Inflammatory macrophage (primary cell): ENCODE results near the gene CIBAR2.

Source experiments
- DNase-seq, 2 donors: peaks; one replicate each; pipeline ENCODE4 v3.0.0-alpha.2; 2020 to 2022
- total RNA-seq, 18 experiments: gene quantifications; one replicate each; lab custom pipeline; 2026; ENCODE audit warnings: mixed read lengths in 6 of 18, inconsistent platforms in 2 of 18; lab: John Stamatoyannopoulos, UW

Gene CIBAR2
- total RNA-seq: 0 to 0.07 (median 0) reads per million in 18 experiments

DNA sequence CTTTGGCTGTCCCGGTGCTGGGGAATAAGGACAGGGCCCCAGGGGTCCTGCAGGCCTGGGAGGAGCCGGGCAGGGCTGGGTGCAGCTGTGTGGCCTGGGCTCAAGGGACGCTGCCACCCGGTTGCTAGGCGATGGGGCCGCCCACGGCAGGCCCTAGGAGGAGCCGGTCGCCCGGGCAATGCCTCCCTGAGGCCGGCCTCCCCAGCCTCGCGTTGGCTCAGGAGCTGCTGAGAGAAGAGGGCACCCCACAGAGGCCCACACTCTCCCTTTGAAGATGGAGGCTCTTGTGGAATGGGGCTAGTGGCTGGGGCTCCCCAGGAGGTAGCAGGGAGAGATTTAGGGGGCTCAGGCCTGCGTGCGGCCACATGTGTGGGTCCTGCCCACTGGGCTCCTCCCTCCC, at the start of gene CIBAR2:
Gene CIBAR2 (minus strand): TSS at position 109 of the 400 bp plus-strand sequence. CDS start 120 bp downstream, outside the sequence.
- no peak for DNase-seq

DNA sequence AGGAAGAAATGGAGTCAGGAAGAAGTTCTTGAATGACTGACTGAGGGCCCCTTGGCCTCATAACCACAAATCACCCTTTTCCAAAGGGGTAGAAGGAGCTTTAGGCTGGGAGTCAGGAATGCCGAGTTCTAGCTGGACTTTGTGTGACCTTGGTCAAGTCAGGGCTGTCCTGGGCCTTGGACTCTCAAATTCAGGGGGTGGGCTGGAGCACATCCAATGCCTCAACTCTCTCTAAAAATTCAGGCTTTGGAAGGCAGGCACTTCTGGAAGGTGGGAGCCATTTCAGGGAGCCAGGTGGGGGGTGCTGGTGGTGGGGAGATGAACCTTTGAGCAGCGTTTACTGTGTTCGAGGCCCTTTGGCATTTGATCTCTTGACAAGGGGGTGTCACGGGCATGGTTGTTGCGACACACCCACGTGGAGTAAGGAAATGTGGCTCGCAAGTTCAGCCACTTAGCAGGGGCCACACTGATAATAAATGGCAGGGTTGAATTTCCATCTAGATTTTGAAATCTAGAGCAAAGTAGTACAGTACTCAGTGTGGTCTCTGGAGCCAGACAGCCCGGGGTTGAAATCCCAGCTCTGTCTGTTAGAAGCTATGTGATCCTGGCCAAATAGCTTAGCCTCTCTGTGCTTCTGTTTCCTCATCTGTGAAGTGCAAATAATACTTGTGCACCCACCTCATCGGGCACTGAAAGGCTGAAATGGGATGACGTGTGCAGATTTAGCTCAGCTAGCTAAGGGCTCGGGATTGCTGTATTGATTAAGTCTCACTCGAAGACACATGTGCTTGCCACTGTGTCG, 47.1 kb upstream of the CIBAR2 start:
- DNase-seq: no peak

DNA sequence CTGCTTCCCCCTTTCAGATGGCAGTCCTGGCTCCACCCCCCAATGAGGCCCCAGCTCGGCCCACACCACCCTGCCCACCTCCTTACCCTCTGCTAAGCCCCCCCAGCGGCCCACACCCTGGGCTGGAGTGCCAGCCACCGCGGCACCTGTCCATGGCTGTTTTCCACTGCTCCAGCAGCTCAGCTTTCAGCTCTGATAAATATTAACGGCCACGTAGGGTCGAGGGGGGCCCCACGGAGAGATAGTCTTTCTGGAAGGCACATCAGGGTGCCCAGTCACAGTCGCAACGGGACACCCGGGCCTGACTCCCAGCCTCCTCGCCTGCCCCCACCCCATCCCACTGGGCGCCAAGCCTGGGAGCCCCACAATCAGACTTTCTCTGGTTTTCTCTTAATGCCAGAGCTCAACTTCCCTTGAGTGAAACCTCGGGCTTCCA, 46.5 kb upstream of the CIBAR2 start:
- no peak for DNase-seq

DNA sequence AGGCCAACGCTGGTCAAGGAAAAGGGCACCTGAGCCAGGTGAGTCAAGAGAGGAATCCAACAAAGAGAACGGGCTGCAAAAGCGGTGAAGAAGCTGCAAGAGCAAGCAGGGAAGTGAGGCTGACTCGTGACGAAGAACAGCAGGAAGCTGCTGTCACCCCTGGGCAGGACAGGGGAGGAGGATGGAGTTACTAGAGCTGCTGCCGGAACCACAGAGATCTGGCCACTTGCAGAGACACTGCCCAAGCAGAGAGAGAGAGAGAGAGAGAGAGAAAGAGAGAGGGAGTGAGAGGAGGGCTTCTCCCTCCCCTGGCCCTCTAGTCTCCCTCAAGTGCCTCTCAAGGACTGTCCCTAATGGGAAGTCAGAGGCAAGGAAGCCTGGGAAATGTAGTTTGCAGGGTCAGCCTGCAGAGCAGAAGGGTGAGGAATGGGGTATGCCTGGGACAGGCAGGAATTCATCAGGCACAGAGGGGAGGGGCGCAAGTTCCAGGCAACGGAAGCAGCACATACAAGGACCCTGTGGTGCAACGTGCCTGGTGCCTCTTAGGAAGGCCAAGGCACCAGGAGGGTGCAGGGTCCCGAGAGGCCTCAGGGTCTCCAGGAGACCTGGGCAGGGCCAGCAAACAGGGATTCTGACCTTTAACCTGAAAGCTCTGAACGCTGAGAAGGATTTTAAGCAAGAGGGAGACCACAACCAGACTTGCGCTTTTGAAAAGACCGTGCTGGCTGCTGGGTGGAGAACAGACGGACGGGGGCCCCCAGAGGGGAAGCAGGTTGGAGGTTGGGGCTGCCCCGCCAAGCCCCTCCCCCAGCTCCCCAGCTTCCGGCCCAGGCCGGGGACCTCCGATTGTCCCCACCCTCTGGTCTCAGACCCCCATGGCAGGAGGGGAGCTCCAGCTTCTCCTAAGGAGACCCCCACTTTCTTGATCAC, 45.8 kb upstream of the CIBAR2 start:
- peak; percentile 50 to 64 for DNase-seq

DNA sequence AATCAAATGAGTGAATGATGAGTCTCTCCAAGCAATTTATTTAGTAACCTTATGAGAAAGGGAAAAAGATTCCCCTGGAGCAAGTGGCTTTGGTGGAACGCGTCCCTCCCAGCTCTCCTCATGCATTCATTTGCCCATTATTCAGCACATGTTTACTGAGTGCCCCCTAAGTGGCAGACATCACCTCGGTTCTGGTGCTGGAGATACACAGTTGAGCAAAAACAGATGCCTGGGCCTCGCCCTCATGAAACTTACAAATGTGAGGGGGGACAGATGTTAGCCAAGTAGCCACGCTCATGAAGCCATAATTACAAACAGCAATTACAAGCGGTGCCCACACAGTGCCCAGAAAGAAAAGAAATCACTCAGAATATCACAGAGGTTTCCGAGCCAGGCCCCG, 45.1 kb upstream of the CIBAR2 start:
- DNase-seq: no peak

DNA sequence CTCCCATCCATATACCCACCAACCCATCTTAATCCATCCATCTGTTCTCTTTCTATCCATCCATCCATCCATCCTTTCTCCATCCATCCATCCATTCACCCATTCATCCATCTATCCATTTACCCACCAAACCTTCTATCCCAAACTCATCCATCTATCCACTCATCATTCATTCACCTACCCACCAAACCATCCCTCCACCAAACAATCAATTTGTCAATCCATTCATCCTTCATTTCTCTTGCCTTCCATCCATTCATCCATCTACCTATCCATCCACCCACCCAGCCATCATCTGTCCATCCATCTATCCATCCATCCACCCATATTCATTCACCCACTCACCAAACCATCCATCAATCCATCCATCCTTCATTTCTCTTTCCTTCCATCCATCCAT, 44.6 kb upstream of the CIBAR2 start:
- DNase-seq: no peak

DNA sequence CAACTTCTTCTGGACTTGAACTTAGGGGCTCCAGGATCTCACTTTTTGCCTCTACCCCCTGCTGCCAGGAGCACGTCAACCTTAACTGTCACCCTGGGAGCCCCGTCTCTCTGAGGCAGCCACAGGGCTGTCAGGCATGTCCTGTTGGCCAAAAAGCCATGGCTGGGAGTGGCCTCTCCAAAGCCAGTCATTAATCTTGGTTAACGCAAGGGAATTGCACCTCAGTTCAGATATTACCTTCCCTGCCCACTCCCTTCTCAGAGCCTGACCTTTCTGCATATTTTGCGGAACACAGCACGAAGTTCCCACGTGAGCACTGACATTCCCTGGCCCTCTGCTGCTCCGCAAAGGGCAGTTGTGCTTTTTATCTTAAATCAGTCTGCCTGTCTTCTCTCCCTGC, 44.2 kb upstream of the CIBAR2 start:
- DNase-seq: no peak

DNA sequence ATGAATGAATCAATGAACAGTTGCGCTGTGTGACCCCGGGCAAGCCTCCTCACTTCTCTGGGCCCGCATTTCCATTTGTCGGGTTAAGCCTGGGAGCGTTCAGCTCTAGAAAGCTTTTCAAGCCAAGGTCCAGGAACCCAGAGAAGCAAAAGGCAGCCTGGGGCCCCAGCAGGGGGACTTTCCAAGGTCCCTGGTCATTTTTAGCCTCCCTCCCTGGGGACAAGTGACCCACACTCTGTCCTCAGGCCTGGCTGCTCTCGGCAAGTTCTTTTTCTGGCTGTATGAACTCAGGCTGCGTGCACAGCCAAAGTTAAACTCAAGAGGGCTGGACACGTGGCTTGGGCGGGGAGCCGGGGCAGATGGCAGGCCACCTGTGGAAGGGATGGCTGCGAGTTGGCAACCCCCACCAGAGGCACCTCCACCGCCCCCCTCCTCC, 41.4 kb upstream of the CIBAR2 start:
- no peak for DNase-seq

DNA sequence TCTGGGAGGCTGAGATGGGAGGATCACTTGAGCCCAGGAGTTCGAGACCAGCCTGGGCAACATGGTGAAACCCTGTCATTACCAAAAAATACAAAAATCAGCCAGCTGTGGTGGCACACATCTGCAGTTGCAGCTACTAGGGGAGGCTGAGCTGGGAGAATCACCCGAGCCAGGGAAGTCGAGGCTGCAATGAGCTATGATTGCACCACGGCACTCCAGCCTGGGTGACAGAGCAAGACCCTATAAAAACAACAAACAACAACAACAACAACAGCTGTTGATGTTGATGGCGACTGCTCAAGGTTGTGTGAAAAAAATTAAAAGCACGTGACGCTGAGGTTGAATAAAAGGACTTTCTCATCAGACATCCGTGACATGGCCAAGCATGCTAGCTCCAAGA, 40.8 kb upstream of the CIBAR2 start:
- no peak for DNase-seq

DNA sequence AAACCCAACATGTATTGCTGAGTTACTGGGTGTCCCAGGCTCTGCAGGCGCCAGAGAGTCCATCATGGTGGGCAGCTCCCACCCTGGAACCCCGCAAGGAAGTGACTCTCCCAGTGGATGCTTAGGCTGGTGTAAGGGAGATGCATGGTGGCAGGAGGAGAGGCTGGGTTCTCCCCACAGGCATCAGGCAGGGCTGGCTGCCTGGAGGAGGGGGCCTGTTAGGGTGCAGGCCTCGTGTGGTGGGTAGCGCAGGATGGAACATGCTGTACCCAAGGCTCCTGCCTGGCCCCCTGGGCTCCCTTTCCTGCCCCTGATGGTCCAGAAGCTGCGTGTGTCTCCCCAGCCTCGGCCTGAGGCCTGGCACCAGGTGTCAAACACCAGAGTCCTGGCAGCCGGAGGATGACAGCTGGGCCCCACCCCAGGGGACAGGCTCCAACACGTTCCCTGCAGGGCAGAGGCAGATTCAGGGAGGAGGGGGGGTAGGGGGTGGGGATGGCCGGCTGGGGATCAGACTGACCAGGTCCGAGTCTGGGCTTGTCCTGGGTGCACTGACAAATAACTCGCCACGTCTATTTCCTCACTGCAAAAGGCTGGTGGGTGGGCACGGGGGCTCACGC, 40.2 kb upstream of the CIBAR2 start:
- DNase-seq: no peak

DNA sequence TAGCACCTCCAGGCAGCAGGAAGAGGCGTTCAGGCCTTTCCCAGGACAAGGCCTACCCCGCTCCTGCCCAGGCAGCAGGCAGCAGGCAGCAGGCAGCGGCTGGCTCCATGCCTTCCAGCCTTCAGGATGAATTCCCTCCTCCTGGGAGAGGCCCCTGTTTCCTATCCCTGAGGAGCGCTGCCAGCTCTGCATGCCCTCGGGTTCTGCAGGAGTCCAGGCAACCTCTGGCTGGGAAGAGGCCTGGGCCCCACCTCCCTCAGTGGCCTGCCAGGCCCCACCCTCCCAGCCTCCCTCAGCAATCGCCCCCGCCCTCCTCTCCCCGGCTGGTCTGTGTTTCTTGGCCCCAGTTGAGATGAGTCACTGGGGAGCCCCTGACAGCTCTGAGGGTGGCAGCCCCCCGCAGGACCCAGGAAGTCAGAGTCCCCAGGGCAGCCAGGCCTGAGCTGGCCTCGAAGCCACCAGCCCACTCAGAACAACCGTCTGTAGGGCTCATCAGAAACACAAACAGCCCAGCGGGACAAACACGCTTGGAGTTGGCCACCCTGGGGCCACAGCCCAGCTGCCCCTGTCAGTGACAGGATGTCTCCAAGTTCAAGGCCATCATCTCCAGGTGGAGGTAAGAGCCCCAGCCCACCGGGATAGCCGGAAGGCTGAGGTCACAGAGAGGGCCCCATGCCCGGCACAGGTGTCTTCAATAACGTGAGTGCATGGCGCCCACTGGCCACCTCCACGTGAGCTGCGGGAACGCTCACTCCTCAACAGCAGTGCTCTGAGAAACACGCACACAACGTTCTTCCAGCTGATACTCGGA, 39.5 kb upstream of the CIBAR2 start:
- DNase-seq: no peak

DNA sequence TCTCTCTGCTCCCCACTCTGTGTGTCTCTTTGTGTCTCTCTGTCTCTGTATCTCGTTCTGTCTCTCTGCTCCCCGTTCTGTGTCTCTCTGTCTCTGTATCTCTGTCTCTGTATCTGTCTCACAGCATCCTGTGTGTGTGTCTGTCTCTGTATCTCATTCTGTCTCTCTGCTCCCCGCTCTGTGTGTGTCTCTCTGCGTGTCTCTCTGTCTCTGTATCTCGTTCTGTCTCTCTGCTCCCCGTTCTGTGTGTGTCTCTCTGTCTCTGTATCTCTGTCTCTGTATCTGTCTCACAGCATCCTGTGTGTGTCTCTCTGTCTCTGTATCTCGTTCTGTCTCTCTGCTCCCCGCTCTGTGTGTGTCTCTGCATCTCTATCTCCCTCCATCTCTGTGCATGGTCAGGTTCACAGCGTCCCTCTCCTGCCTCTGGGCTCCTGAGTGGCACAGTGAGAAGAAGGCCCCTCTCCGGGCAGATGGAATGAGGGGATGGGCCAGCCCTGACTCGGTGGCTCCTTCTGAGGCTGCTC, 38.9 kb upstream of the CIBAR2 start:
- DNase-seq: no peak

DNA sequence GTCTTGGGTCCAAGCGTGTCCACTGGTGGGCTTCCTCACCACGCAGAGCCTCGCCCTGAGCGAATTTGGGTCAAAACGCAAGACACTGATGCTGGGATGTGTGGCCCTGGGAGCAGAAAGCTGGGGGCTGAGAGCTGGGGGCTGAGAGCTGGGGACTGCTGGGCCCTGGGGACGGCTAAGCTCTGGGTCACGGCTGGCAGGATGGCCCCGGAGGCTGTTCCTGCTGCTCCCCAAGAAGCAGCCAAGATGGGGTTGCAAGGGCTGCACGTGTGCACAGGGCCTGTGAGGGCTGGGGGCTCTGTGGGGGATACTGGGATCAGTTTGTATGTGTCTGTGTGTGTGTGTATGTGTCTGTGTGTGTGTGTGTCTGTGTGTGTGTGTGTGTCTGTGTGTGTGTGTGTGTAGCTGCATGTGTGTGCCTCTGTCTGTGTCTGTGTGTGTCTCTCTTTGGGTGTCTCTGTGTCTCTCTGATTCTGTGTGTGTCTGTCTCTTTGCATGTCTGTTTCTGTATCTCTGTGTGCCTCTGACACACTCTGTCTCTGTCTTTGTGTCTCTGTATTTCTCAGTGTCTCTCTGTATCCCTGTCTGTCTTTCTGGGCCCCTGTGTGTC, 38.2 kb upstream of the CIBAR2 start:
- no peak for DNase-seq

DNA sequence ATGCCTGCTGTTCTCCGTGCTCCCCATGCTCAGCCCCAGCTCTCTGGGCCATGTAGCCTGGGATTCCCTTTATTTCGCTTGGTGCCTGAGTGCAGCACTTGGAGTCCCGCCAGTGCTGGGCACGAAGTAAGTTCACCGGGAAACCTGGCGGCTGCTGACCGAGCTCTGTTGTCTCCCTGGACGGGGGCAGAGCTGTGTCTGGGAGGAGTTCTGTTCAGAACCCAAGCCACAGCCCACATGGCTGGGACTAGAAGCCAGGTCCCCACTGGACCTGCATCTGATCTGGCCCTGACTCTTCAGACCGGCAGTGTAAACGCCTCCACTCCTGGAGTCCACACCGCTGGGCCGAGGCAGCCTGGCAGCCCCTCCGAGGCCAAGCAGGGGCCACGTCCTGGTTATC, 37.5 kb upstream of the CIBAR2 start:
- no peak for DNase-seq

DNA sequence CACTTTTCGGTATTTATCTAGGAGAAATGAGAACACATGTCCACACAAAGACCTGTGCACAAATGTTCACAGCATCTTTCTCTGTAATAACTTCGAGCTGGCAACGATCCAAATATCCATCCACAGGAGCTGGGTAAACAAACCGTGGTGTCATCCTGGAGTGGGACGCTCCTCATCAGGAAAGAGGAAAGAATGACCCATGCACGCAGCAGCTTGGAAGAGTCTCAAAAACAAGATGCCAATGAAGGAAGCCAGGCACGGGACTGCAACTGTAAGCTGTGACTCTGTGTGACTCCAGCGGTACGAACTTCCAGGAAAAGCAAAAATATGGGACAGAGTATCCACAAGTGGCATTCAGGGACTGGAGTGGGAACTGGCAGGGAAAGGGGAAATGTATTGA, 36.7 kb upstream of the CIBAR2 start:
- DNase-seq: no peak

DNA sequence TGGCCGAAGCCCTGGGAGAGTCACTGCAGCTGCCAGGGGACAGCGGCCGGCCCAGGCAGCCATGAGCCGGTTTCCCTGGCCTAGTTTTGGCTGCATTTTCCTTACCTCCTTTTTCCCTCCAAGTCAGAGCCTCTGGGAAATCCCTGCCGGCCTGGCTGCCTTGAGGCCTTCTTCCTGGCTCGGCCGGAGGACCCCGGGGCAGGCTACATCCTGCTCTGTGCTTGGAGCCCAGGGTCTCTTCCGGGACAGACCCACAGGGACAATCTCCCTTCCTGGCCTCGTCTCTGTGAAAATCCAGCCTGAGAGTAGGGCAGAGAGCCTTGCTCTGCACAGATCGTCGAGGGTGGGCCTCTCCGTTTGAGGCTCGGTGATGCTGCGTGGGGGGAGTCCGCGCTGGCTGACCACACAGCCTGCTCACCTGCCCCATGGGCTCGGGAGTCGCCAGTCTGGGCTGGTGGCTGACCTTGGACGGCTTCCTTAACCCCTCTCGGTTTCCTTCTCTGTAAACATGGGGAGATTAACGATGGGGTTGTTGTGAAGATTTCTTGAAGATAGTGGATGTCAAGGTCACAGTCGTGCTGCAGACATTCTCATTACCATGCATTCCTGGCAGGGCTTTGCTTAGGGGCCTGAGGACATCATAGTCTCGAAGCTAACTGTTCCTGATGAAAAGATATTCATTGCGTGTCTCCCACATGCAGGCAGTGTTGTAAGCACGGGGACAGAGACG, 34.8 kb upstream of the CIBAR2 start:
- no peak for DNase-seq

DNA sequence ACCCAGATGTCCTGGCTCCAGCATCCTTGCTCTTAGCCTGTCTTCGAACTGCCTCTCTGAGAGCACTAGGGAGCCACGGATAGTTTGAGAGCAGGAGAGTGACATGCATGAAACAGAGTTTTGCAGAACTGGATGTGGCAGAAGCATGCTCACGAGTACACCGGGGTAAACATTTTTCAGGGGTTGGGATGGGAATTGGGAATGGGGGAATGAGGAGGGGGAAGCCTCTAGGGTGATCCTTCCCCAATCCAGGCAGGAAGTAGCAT, 34.2 kb upstream of the CIBAR2 start:
- no peak for DNase-seq

DNA sequence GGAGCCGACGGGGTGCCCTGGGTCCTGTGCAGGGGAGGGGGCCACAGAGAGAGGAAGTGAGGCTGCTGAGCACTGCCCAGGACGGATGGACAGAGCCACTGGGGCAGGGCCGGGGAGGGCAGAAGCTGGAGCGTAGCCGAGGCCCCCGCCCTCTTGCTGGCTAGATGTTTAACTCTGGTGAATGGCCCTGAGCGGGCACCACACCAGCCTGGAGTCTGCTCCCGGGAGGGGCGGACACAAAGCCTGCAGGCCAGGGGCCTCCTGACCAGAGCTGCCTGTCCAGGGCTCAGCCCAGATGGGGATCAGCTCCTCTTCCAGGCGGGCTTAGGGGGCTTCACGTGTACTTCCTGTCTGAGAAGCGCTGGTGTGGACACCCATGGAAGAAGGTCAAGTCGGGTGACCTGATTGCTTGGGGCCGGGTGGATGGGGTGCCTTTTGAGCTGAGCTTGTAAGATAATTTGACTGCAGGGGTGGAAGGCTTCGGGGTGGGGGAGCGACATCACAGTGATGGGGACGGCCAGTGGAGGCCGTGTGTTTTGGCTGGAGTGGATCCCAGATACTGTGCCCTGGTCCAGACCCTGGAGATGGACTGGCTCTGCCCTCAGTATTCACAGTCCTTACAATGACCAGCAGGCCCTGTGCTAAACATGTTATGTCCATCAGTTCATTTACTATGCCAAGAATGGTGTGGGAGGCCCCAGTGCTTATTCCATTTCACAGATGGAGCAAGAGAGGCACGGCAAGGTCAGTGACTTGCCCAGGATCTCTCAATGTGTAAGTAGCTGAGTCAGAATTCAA, 33.7 kb upstream of the CIBAR2 start:
- no peak for DNase-seq

DNA sequence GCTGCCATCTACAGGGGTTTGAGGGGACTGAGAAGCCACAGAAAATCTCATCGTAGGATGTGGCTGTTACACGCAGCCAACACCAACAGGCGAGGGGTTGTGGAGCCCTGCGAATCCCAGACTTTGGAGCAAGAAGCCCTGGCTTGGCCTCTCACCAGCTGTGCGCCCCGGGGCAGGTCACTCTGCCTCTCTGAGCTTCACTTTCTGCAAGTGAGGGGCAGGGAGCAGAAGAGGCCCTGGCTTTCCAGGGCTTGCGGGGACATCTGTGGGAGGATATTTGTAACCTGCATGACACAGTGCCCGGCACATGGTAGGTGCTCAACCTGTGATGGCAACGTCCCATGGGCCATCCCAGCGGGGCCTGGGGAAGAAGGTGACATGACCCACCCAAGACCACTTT, 32.9 kb upstream of the CIBAR2 start:
- no peak for DNase-seq
